Measurements from ENCODE around the gene CNKSR1.

DNA sequence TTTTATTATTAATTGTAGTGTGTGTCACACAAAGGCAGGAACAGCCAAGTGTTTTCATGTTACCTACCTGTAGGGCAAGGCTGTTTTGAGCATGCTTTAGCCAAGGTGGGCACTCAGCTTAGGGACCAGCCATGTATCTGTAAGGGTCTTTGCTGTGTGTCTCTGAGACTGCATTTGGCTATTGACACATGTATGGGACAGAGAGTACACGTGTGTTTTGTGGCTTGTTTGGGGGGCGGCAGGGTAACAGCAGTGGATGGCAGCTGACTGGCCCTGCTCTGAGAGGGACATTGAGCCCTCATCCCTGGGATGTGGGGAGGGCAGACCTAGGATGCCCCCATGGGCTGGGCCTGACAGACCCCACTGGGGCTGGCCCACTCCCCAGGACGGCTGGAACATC is 20.0 kb downstream of the CNKSR1 start:
- TF ChIP-seq, protein P1, sequence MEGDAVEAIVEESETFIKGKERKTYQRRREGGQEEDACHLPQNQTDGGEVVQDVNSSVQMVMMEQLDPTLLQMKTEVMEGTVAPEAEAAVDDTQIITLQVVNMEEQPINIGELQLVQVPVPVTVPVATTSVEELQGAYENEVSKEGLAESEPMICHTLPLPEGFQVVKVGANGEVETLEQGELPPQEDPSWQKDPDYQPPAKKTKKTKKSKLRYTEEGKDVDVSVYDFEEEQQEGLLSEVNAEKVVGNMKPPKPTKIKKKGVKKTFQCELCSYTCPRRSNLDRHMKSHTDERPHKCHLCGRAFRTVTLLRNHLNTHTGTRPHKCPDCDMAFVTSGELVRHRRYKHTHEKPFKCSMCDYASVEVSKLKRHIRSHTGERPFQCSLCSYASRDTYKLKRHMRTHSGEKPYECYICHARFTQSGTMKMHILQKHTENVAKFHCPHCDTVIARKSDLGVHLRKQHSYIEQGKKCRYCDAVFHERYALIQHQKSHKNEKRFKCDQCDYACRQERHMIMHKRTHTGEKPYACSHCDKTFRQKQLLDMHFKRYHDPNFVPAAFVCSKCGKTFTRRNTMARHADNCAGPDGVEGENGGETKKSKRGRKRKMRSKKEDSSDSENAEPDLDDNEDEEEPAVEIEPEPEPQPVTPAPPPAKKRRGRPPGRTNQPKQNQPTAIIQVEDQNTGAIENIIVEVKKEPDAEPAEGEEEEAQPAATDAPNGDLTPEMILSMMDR (IDR thresholded peaks at IDR 0.05), result no peak
- TF ChIP-seq POLR2A (IDR thresholded peaks at IDR 0.05), result no peak
